Karpas-422 (cell line): Measurements from ENCODE around the gene TMOD3. TPM values are rescaled to one million over a fixed set of nuclear protein-coding genes. Genes with fewer than 3 reads are reported as not detected.

Source experiments
- DNase-seq: peaks from one replicate; pipeline ENCODE4 v3.0.0-alpha.2; 2015
- H2AFZ ChIP-seq: fragments of 200-600 bp; sonication (generic); 2 replicates; pipeline ENCODE4 v1.6.1; 2014; ENCODE audit warnings: antibody characterized with exemption, low read length, mixed read lengths
- H3K27ac ChIP-seq: fragments of 200-600 bp; sonication (generic); 2 replicates; pipeline ENCODE4 v1.5.1; 2014; ENCODE audit warnings: mild to moderate bottlenecking, low read length, moderate library complexity
- H3K27me3 ChIP-seq: fragments of 200-600 bp; sonication (generic); 2 replicates; pipeline ENCODE4 v1.6.1; 2014; ENCODE audit warnings: low read length, mixed read lengths
- H3K36me3 ChIP-seq: fragments of 200-600 bp; sonication (generic); 2 replicates; pipeline ENCODE4 v1.6.1; 2014; ENCODE audit warnings: low read length, mixed read lengths; ENCODE audit not compliant: insufficient read depth
- H3K4me1 ChIP-seq: fragments of 200-600 bp; sonication (generic); 2 replicates; pipeline ENCODE4 v1.6.1; 2014; ENCODE audit warnings: mild to moderate bottlenecking, low read length, mixed read lengths
- H3K4me2 ChIP-seq: fragments of 200-600 bp; sonication (generic); 2 replicates; pipeline ENCODE4 v1.6.1; 2014; ENCODE audit warnings: low read length, low read depth, mild to moderate bottlenecking; ENCODE audit not compliant: poor library complexity, severe bottlenecking
- H3K4me3 ChIP-seq: fragments of 200-600 bp; sonication (generic); 2 replicates; pipeline ENCODE4 v1.5.1; 2014; ENCODE audit warnings: mild to moderate bottlenecking, antibody characterized with exemption, low read length, mixed read lengths
- H3K79me2 ChIP-seq: fragments of 200-600 bp; sonication (generic); 2 replicates; pipeline ENCODE4 v1.6.1; 2014; ENCODE audit warnings: mild to moderate bottlenecking, low read length, mixed read lengths
- H3K9ac ChIP-seq: fragments of 200-600 bp; sonication (generic); 2 replicates; pipeline ENCODE4 v1.6.0; 2014; ENCODE audit warnings: low read length
- H3K9me2 ChIP-seq: fragments of 200-600 bp; sonication (generic), shearing (Covaris generic); replicated peaks from 2 replicates; pipeline ENCODE4 v1.6.0; 2014; ENCODE audit warnings: mild to moderate bottlenecking, low read length, moderate library complexity; ENCODE audit not compliant: insufficient read depth
- H3K9me3 ChIP-seq: fragments of 300-700, 200-600 bp; sonication (generic); 2 replicates; pipeline ENCODE4 v1.6.1; 2014; ENCODE audit warnings: low read length, mixed read lengths
- H4K20me1 ChIP-seq: fragments of 200-600 bp; sonication (generic); 2 replicates; pipeline ENCODE4 v1.6.1; 2014; ENCODE audit warnings: mild to moderate bottlenecking, antibody characterized with exemption, low read length, low read depth; ENCODE audit not compliant: insufficient read depth
- total RNA-seq: library from RNA; depleted of rRNA; stranded (reverse); fragments of >200 nt; shearing (Covaris generic); gene quantifications from 2 replicates; pipeline ENCODE4 v1.2.3, GENCODE V29; 2014; ENCODE audit warnings: low replicate concordance

Gene TMOD3
- total RNA-seq, 1 experiment from 2014 or later = 13.7 TPM

GRCh38 chr15:51796847-51797401 lies 32.5 kb upstream of the TMOD3 start:
- Histone ChIP-seq H3K4me1 (peaks cover 5% of the 10 kb centered on the region; the same call in 1 of the 2 replicates), H4K20me1 (no peaks in the 10 kb centered on the region), H3K9me3 (no peaks in the 10 kb centered on the region), H3K27ac (no peak overlapping the region), H3K9me2 (no peaks in the 10 kb centered on the region), H3K79me2 (no peaks in the 10 kb centered on the region), H2AFZ (no peak overlapping the region), H3K9ac (no peak overlapping the region), H3K4me3 (no peak overlapping the region), H3K4me2 (no peak overlapping the region), H3K27me3 (no peaks in the 10 kb centered on the region), H3K36me3 (no peaks in the 10 kb centered on the region)
- DNase-seq = no peak

- Histone ChIP-seq H3K27me3 (no peaks in the 10 kb centered on the region), H3K9me2 (no peaks in the 10 kb centered on the region), H3K27ac (no peak overlapping the region), H3K9me3 (no peaks in the 10 kb centered on the region), H3K4me1 (peaks cover 5% of the 10 kb centered on the region; the same call in 1 of the 2 replicates), H3K4me2 (no peak overlapping the region), H3K79me2 (no peaks in the 10 kb centered on the region), H2AFZ (no peak overlapping the region), H3K9ac (no peak overlapping the region), H4K20me1 (no peaks in the 10 kb centered on the region), H3K4me3 (no peak overlapping the region), H3K36me3 (no peaks in the 10 kb centered on the region)
- no peak for DNase-seq
These were observed 31.2 kb upstream of the TMOD3 start for GRCh38 chr15:51798281-51798680.

GRCh38 chr15:51799282-51800252 lies 29.9 kb upstream of the TMOD3 start:
- no peaks in the 10 kb centered on the region for H3K9me3 ChIP-seq
- H3K36me3 ChIP-seq = no peaks in the 10 kb centered on the region
- H3K79me2 ChIP-seq = no peaks in the 10 kb centered on the region
- H3K4me2 ChIP-seq = no peak overlapping the region
- H4K20me1 ChIP-seq = no peaks in the 10 kb centered on the region
- no peaks in the 10 kb centered on the region for H3K9me2 ChIP-seq
- H3K4me1 ChIP-seq = peaks cover 5% of the 10 kb centered on the region; the same call in 1 of the 2 replicates
- H2AFZ ChIP-seq = no peak overlapping the region
- DNase-seq = no peak
- H3K9ac ChIP-seq = no peak overlapping the region
- no peak overlapping the region for H3K4me3 ChIP-seq
- H3K27me3 ChIP-seq = no peaks in the 10 kb centered on the region
- no peak overlapping the region for H3K27ac ChIP-seq

GRCh38 chr15:51801391-51801835 lies 28.0 kb upstream of the TMOD3 start:
- DNase-seq = peak; percentile 79
- H3K79me2 ChIP-seq = no peaks in the 10 kb centered on the region
- H3K9me2 ChIP-seq = no peaks in the 10 kb centered on the region
- H3K9me3 ChIP-seq = no peaks in the 10 kb centered on the region
- no peak overlapping the region for H2AFZ ChIP-seq
- H4K20me1 ChIP-seq = no peaks in the 10 kb centered on the region
- H3K27ac ChIP-seq = no peak overlapping the region
- H3K9ac ChIP-seq = no peak overlapping the region
- no peak overlapping the region for H3K4me2 ChIP-seq
- H3K4me1 ChIP-seq = peaks cover 5% of the 10 kb centered on the region; the same call in 1 of the 2 replicates
- H3K4me3 ChIP-seq = no peak overlapping the region
- H3K36me3 ChIP-seq = no peaks in the 10 kb centered on the region
- no peaks in the 10 kb centered on the region for H3K27me3 ChIP-seq

GRCh38 chr15:51802593-51802992 lies 26.9 kb upstream of the TMOD3 start:
- Histone ChIP-seq H3K79me2 (no peaks in the 10 kb centered on the region), H3K9ac (no peak overlapping the region), H4K20me1 (no peaks in the 10 kb centered on the region), H3K9me3 (no peaks in the 10 kb centered on the region), H3K4me3 (no peak overlapping the region), H3K4me2 (no peak overlapping the region), H3K27ac (no peak overlapping the region), H3K9me2 (no peaks in the 10 kb centered on the region), H3K4me1 (peaks cover 5% of the 10 kb centered on the region; the same call in 1 of the 2 replicates), H2AFZ (no peak overlapping the region), H3K36me3 (no peaks in the 10 kb centered on the region), H3K27me3 (no peaks in the 10 kb centered on the region)
- no peak for DNase-seq

- H3K9me2 ChIP-seq = no peaks in the 10 kb centered on the region
- no peaks in the 10 kb centered on the region for H4K20me1 ChIP-seq
- no peak overlapping the region for H2AFZ ChIP-seq
- no peaks in the 10 kb centered on the region for H3K36me3 ChIP-seq
- no peaks in the 10 kb centered on the region for H3K27me3 ChIP-seq
- H3K4me1 ChIP-seq = peaks cover 5% of the 10 kb centered on the region; the same call in 1 of the 2 replicates
- no peak for DNase-seq
- no peaks in the 10 kb centered on the region for H3K9me3 ChIP-seq
- no peak overlapping the region for H3K9ac ChIP-seq
- no peak overlapping the region for H3K27ac ChIP-seq
- no peak overlapping the region for H3K4me2 ChIP-seq
- H3K79me2 ChIP-seq = no peaks in the 10 kb centered on the region
- H3K4me3 ChIP-seq = no peak overlapping the region
These were observed 25.5 kb upstream of the TMOD3 start for GRCh38 chr15:51803965-51804364.

- Histone ChIP-seq H3K9ac (no peak overlapping the region), H3K9me2 (no peaks in the 10 kb centered on the region), H3K4me1 (peaks cover 5% of the 10 kb centered on the region; the same call in 1 of the 2 replicates), H3K27me3 (no peaks in the 10 kb centered on the region), H3K36me3 (no peaks in the 10 kb centered on the region), H3K79me2 (no peaks in the 10 kb centered on the region), H3K4me3 (no peak overlapping the region), H4K20me1 (no peaks in the 10 kb centered on the region), H3K9me3 (no peaks in the 10 kb centered on the region), H2AFZ (no peak overlapping the region), H3K27ac (no peak overlapping the region), H3K4me2 (no peak overlapping the region)
- no peak for DNase-seq
These were observed 23.3 kb upstream of the TMOD3 start for GRCh38 chr15:51806123-51806522.

- no peaks in the 10 kb centered on the region for H4K20me1 ChIP-seq
- no peaks in the 10 kb centered on the region for H3K9me3 ChIP-seq
- no peak overlapping the region for H3K27ac ChIP-seq
- H3K79me2 ChIP-seq = no peaks in the 10 kb centered on the region
- H3K9me2 ChIP-seq = no peaks in the 10 kb centered on the region
- no peaks in the 10 kb centered on the region for H3K4me1 ChIP-seq
- no peak overlapping the region for H2AFZ ChIP-seq
- H3K4me2 ChIP-seq = no peak overlapping the region
- DNase-seq = no peak
- no peaks in the 10 kb centered on the region for H3K27me3 ChIP-seq
- no peaks in the 10 kb centered on the region for H3K36me3 ChIP-seq
- H3K9ac ChIP-seq = no peak overlapping the region
- no peak overlapping the region for H3K4me3 ChIP-seq
These were observed 20.0 kb upstream of the TMOD3 start for GRCh38 chr15:51809457-51809856.
